Measurements from ENCODE around the gene FHIT.
A peak's percentile ranks its signal among the peaks of the same experiment; 100 is the strongest.

The FHIT gene

DNA sequence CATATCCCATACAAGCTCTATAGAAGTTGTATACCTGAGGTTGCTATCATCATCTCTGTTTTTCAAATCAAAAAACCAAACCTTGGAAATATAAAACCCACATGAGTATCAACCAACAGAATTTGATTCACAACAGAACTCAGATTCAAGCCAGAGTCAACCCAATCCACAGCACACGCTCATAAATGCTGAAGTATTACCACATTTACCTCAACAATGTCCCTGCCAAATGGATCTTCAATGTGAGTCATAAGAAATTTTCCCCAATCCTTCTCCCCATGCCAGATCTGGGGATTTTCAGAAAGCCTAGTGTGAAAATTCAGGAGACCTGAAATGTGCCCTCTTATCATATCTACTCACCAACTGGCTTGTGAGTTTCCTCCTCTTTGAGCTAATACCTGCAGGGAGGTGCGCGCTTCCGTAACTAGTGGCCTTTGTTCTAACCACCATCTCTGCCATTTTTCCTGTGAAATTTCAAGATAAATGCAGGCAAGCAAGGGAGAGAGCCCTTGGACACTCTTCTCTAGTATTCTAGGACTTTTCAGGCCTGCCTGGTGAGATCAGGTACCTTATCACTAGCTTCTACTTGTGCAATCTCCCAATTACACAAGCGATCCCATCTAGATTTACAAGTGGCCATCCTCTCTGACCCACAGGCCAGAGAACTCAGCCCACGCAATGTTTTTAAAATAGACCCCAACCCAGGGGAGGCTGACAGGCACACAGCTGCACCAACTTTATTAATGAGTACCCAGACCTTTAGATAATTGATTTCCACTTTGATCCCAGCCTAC lies 1124.5 kb downstream of the FHIT start:
- no peak for DNase-seq

DNA sequence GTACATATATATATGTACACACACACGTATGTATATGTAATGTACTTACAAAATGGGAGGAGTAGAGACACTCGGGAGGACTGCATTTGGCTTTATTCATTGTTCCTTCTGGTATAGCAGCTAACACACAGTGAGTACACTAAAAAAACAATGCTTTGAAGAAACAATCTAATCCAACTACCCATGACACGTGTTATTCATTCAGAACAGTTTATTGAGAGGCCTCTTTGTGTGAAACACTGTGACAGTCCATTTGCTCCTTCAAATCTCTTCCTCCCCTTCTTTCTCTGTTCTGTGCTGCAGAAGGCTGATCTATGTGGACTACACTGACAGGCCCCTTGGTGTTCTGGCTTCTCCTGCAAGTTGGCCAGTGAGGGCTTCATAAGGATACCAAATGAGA lies 1125.6 kb downstream of the FHIT start:
- DNase-seq = no peak

DNA sequence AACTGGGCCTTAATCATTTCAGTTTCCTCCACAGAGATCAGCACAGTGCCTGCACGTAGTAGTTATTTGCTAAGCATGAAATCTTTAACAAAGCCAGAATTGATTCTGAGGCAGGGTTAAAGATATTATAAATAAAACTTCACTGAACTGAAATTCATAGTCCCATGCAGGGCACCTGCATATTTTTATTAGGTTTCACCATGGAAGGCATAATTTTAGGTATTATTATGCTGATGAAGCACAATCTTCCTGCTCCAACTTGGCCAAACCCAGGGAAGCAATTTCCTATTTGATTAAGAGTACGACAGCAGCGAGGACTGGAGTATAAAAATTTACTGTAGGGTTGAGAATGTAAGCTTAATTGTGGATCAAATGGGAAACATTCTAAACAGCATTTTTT lies 1131.0 kb downstream of the FHIT start:
- DNase-seq = no peak

DNA sequence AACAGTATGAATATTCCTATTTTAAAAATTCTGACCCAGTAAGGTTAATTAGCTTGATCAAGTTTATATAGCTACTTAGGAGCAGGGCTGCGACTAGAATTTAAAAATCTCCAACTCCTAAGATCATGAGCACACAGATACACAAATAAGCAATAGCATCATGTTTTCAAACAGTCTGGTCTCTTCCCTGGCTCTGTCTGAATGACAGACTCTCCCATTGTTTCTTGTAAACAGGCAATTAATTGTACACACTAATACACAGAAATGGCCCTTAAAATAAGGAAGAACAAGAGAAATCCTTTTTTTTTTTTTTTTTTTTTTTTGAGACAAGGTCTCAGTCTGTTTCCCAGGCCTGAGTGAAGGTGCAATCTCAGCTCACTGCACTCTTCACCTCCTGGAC lies 1137.1 kb downstream of the FHIT start:
- DNase-seq = no peak

DNA sequence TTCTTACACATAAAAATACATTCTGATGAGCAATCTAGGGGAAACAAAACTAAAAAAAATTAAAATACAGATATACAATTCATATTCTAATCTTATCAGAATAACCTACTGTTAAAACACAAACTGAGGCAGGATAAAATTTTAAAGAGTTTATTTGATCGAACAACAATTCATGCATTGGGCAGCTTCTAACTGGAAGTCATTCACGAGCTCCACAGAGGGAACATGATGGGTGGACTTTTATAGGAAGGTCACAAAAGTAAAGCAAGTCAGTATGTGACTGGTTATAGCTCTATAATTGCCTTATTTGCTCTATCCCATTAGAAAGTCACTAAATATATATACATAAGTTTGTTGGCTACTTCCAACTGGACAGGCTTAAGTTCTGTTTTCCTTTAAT lies 1144.0 kb downstream of the FHIT start:
- no peak for DNase-seq

DNA sequence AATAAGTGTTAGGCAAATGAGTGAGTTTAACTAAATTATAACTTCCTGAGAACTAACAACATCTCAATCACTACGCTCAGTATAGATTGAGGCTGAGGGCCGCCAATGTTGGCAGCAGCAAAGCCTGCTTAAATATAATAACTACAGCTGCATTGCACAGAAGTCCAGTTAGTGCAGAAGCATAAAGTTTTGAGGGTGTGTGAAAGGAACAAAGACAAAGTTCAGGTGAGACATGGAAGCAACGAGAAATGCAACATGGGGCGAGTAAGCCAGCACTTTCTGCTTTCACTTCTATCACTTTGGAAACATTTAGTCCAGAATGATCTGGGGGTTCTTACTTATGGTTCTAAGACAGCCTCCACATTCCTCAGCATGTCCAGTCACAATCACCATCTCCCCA lies 1149.1 kb downstream of the FHIT start:
- no peak for DNase-seq

DNA sequence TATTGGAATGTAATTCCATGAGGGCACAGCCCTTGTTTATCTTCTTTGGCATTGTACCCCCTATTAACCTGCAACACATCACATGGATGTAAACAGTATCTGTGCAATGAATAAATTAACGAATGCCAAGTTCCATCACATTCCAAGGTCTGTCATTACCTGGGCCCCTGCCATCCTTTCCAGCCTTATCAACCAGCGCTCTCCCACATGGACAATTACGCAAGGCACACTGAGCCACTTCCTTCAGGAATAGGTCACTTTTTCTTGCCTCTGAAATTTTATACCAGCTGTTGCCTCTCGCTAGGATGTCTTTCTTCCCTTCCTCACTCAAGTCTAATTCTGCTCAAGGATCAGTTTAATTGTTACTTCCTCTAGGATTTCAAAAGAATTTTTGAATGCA lies 1149.6 kb downstream of the FHIT start:
- DNase-seq = no peak

DNA sequence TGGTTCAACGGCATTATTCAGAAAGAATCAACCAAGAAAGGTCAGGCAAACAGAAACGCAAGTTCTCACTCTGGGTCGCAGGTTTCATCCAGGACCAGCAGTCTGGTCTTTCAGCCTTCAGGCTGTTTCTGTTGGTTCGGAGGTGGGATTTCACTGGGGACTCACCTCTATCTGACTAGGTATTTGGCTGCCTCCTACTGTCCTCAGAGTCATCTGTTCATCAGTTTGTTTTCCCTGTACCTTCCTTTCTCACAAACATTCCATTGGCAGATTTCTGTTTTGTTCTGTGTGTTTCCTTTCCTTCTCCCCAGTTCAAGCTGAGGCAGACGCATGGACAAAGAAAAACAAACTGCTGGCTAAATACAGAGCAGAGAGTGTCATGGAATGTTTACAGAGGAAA lies 1154.8 kb downstream of the FHIT start:
- DNase-seq = no peak

DNA sequence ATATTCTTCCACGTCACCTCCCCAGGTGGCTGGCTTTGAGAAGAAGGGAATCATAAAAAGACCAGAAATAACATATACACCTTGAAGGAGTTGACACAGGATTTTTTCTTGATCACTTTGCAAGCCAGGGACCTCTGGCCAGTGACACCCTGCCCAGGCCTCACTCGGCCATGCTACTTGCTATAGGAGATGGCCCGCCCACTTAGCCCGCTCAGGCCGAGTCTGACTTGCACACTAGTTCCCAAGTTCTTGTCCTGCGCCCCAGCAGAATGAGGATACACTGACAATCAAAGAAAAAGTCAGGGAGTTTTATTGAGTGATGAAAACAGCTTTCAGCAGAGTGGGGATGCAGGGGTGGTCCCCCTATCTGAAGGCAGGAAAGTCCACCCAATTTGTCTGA lies 1155.3 kb downstream of the FHIT start:
- DNase-seq = no peak

DNA sequence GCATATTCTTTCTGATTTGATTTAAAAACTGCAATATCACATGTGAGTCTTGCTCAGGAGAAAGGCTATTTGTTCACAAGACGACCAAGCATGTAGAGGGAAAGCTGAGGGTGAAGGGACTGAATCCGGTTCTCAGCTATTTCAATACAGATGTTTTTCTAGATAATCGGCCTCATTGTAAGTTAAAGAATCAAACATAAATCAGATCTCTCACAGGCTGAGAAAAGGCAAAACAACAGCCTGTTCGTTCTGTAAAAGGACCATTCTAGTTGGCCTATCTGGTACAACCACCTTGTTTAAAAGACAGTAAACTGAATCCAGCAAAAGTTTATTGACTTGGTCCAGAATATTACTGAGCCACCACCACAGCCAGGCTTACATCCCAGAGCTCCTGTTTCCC lies 1155.7 kb downstream of the FHIT start:
- no peak for DNase-seq

DNA sequence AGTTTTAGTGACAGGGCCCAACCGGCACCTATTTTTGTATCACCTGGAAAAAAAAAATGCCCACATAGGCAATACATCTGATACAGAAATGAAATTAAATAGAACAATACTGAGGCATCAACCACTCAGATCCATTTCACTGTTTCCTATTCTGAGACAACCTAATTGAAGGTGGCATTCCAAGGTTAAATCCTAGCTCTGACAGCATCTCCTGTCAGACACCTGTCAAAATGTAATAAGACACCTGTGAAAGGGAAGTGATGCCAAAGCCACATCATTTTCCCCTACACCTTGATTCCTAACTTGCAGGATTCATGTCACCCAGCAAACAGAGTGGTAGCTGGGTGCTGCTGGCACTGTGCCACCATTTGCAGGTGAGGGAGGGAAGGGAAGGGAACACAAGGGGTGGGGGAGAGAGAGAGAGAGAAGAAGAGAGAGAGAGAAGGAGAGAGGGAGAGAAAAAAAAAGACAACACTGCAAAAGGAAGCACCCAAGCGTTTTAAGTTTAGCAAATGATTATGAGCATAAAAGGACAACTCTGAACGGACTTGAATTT lies 1156.8 kb downstream of the FHIT start:
- DNase-seq = peak; percentile 54

DNA sequence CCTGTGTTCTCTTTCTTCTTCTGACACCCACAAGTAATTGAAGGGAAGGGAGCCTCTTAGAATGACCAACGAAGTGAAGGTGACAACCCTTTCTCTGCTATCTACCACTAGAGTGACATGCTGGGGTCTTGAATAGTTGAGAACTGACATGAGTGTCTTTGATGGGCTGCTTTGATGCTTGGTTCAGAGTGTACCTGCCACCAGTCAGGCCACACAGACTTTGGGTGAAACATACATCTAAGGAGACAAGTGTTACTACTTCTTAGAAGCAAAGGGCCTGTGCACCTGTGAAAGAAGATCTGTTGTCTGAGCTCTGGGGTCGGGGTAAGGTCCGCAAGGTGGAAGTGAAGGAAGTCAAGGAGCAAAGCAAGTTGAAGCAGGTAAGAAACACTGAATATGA lies 1160.7 kb downstream of the FHIT start:
- no peak for DNase-seq

DNA sequence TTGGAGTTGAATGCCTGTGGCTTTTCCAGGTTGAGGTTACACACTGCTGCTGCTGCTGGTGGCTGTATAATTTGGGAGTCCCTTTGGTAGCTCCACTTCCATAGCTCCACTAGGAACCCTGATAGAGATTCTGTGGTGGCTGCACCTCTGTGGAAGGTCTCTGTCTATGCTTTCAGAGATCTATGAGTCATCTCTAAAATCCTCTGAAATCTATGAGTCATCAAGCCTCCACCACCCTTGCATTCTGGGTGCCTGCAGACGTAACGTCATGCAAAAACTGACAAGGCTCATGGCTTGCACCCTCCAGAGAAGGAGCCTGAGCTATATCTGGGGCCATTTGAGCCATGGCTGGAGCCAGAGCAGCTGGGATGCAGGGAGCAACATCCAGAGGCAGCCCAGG lies 1164.4 kb downstream of the FHIT start:
- DNase-seq = no peak

DNA sequence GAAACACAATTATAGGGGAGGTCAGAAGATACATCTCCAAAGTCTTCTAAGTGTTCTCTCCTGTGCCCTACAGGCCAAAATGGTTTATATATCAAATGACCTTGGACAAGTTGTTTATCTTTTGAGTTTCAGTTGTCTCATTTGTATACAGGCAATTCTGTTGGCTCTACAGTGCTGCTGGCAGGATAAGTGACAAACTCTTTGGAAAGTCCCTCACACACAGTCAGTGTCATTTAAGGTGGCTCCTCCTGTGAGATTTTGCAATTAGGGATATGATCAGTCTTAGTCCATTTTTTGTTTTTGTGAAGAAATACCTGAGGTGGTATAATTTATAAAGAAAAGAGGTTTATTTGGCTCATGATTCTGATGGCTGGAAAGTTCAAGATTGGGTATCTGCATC lies 1165.6 kb downstream of the FHIT start:
- DNase-seq = no peak

DNA sequence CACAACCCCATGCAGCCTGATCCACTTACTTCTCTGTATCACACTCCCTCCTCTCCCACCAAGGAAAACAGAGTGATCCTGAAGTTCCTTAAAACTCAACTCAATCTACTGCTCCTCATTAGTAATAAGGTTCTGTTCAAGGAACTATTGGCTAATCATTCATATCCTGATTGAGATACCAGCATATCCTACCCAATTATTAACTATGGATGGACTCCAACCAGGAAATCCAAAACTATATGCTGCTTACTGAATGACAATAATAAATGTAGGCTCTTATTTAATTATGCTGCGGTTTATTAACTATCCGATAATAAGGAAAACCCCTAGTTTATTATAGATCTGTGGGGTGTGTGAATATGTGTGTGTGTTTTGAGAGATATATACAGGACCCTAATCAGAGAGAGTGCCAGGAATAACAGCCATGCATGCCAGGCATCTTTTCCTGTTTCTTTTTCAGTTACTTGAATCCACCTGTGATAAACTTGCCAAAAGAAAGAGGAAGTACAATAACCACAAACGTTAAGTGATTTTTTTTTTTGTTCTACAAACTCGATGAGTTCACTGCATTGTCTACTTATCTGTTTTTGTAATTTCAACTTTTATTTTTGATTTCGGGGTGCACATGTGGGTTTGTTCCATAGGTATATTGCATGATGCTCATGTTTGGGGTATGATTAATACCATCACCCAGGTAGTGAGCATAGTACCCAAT lies 1169.7 kb downstream of the FHIT start:
- no peak for DNase-seq

DNA sequence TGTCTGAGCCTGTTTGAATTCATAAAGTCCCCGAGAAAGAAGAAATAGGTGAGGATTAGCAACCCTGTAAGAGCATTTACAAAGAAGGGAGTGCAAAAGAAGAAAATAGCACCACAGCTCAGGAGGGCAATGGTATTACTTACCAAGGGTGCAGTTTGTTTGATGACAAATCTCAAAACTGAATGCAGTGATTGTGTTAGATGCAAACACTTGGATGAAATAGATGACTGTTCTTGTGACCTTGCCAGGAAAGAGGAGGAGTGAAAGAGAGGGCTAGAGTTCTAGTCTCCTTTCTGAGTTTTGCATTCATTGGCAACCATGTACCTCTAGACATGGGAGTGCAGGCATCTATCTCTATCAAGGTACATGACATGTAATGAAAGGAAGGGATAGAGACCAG lies 1170.6 kb downstream of the FHIT start:
- DNase-seq = no peak

DNA sequence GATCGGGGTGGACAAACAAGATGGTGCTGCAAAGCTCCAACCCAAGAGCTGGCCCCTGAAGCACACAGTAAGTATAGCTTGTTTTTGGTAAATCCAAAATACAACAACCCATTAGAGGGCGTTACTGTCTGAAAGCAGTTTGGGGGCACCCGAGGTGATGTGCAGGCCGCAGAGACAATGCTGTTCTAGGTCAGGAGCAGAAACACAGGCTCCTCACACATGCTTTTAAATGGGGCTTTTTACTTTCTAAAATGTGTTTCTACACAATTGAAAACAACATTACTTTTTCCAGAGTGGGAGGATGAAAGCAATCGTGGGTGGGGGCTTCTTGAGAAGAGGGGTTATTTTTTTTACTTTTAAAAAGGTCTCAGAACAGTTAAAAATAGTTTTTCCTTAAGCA lies 1172.2 kb downstream of the FHIT start:
- DNase-seq = no peak

DNA sequence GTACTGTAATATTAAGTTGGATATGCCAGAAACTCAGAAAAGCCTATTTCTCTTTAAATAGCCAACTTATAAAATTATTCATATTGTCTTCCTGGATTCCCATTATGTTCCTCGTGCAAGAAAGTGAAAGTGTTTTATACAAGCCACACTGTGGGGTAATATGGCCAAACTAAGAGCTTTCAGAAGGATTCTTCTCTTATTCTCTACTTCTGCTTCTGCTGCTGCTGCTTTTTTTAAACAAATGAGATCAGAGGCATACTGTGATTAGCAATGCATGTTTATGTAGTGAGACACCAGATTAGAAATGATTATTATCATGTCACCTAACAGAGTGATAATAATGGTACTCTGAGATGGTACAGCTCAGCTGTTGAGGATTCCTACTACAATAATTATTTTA lies 1174.9 kb downstream of the FHIT start:
- no peak for DNase-seq

DNA sequence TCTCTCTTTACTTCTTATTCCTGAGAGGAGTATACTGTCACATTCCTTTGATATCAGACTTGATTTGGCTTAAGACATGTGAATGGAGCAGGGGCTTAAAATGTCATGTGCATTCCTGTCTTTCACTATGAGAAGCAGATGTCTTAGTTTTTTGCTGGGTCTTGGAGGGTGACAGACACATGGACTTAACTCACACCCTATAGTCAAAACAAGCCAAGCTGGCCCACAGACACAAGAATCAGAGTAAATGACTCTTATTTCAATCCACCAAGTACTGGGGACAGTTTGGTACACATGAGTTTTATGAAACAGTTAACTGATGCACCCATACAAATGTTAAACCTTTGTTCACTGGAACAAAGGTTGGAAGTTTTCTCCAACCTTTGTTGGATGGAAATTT lies 1177.3 kb downstream of the FHIT start:
- DNase-seq = no peak

DNA sequence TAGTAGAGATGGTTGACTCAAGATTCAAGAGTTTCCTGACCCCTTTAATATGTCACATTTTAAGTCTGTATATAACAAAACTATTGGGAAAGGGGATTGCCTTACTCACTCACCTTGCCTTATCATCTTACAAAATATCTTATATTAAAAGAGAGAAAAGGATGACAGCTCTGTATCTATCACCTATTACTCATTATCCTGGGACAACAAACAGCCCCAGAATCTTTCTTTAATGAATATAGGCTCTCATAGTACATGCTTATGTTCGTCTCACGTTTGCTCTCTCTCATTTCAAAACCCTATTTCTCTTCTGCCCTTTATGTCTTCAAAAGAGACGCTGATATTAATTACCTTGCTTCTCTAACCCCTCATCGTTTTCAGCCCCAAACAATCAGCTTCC lies 1178.0 kb downstream of the FHIT start:
- no peak for DNase-seq

DNA sequence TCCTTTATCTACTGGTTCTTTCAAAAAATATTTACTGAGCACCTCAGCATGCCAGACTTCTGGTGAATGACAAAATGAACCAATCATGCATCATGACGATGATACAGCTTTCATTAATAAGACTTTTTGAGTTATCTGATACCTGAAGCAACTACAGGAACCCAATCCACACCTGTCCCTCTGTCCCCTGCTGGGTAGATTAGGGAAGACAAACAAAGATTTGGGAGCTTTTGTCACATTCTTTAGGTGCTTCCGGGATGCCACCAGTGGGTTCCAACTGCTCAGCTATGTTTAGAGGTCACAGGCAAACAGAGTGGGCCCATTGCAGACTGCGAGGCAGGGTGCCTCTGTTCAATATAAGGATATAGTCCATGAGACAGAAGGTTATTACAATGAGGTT lies 1180.9 kb downstream of the FHIT start:
- DNase-seq = no peak

DNA sequence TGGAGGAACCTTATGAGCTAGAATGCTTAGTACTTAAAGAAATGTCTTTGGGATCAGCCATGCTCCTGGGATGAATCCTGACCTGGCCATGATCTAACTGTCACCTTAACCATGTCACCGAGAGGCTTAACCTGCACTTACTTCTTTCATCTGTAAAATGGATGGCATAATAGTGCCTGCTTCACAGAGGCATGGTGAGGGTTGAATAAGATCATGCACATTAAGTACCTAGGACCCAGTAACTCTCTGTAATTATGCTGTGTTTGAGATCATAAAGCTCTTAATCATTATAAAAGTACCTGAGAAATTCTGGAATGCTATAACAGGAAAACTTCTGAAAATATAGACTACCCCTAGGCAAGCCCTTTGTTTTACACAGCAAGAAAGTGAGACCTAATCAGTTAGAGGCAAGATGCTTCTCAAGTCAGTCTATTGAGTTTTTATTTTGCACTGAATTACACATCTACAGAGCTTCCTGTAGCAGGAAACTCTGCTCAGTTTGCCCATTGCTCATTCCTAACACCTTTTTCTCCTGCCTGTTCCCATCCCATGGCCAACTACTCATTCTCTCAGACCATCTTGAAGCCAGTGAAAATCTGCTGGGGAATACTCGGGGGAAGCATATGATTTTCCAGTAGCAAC lies 1185.9 kb downstream of the FHIT start:
- DNase-seq = no peak

DNA sequence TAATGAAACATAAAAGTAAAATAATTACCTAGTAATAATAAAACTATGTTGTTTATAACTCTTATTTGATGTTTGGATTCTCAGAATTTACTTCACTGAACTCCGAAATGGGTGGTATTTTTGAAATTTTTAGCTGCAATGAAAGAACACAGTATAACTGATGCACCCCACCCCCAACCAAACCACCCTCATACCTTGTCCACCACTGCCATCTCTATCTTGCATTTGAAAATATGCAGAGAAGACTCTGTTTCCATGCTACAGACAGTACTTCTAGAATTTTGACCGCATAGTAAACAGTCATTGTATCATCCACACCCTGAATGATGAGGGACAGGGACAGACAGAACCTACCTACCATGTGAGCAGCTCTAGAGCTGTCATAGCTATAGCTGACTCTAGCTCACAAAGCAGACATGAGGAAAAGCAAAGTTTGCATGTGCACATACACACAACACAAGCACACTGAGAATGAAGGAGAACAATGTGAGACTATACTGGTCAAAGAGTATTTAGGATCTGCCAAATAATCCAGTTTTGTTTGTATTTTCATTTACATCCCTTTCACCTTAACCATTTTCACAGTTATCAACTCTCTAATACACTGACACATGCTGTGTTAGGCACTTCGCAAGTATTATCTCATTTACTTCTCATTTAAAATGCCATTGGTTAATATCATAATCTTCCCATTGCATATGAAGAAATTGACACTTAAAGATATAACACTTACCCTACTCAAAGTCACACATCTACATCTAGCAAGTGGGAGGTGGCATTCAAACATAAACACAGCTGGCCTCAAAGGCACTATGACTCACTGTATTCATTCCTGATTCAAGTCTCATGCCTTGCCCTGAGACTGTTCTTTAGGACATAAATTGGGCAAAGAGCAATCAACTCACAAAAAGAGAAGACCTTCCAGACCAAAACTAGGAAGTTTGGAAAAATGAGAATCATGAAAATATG lies 1186.8 kb downstream of the FHIT start:
- no peak for DNase-seq

Measured in NCI-H2107 (cell line).